ENCODE data around the gene JPH4. TPM values are rescaled to one million over a fixed set of nuclear protein-coding genes. Genes with fewer than 3 reads are reported as not detected.
"Not testable (repeated sequence)": the region's sequence is repeated elsewhere in the genome, so short reads cannot be mapped to it uniquely, and the experiment has no call there.

The JPH4 gene
- total and polyA plus RNA-seq, 3 donors from 2014 or later: 3.4 to 3.9 (median 3.6) TPM

- Histone ChIP-seq H3K36me3 (ENCODE audit: low read depth, missing control alignments) (no peaks in the 10 kb centered on the region), H3K4me1 (no peaks in the 10 kb centered on the region), H3K9me3 (no peaks in the 10 kb centered on the region), H3K27ac (no peak overlapping the region), H3K27me3 (no peaks in the 10 kb centered on the region), H3K4me3 (no peak overlapping the region)
- no peak for DNase-seq
- intact Hi-C loops (cut with DNase I; ENCODE audit: low total_unique reads): no loop called here
- WGBS, 2 donors: 75 to 85% methylated on average over 10 of the region's 10 CpGs
- TF ChIP-seq POLR2A (IDR thresholded peaks at IDR 0.05) (no peak), CTCF (IDR thresholded peaks at IDR 0.05) (no peak)
These were observed 40.4 kb downstream of the JPH4 start for GRCh38 chr14:23538050-23538718.

- no peaks in the 10 kb centered on the region for H3K27me3 ChIP-seq
- TF ChIP-seq POLR2A (IDR thresholded peaks at IDR 0.05) (no peak), CTCF (IDR thresholded peaks at IDR 0.05) (no peak)
- no peaks in the 10 kb centered on the region for H3K36me3 ChIP-seq (ENCODE audit: low read depth, missing control alignments)
- H3K4me3 ChIP-seq: no peak overlapping the region
- intact Hi-C loops (cut with DNase I; ENCODE audit: low total_unique reads): no loop called here
- WGBS, 2 donors: 79% methylated on average over 13 of the region's 13 CpGs
- no peaks in the 10 kb centered on the region for H3K4me1 ChIP-seq
- no peak for DNase-seq
- H3K27ac ChIP-seq: no peak overlapping the region
- H3K9me3 ChIP-seq: no peaks in the 10 kb centered on the region
These were observed 41.1 kb downstream of the JPH4 start for GRCh38 chr14:23537351-23538049.

GRCh38 chr14:23536906-23537305 is 41.7 kb downstream of the JPH4 start:
- H3K27me3 ChIP-seq; intact Hi-C loops (cut with DNase I; ENCODE audit: low total_unique reads); H3K36me3 ChIP-seq (ENCODE audit: low read depth, missing control alignments); DNase-seq; H3K4me1 ChIP-seq; H3K27ac ChIP-seq; H3K9me3 ChIP-seq; H3K4me3 ChIP-seq: not testable (repeated sequence)
- 84 to 88% methylated on average over 6 of the region's 6 CpGs for WGBS, 2 donors

DNA sequence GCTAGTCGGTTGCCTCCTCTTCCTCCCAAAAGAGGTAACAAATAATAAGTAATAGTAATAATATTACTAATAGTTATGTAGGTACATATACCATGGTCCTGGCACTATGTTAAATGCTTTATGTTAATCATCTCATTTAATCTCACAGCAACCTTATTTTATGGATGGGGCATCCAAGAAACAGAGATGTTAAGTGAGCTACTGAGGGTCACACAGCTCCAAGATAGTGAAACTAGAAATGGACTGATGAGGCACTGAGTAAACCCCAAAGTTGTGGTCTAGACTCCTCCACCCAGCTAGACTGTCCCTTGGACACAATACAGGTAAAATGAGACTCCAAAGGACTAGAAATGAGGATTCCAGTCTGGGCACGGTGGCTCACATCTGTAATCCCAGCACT is 42.1 kb downstream of the JPH4 start:
- TF ChIP-seq CTCF (IDR thresholded peaks at IDR 0.05) (no peak), POLR2A (IDR thresholded peaks at IDR 0.05) (no peak)
- H3K36me3 ChIP-seq (ENCODE audit: low read depth, missing control alignments): no peaks in the 10 kb centered on the region
- H3K4me3 ChIP-seq: no peak overlapping the region
- H3K27ac ChIP-seq: no peak overlapping the region
- no peaks in the 10 kb centered on the region for H3K27me3 ChIP-seq
- DNase-seq: no peak
- H3K9me3 ChIP-seq: no peaks in the 10 kb centered on the region
- WGBS, 2 donors: 80 to 94% methylated on average over 2 of the region's 2 CpGs
- intact Hi-C loops (cut with DNase I; ENCODE audit: low total_unique reads): no loop called here
- H3K4me1 ChIP-seq: no peaks in the 10 kb centered on the region

DNA sequence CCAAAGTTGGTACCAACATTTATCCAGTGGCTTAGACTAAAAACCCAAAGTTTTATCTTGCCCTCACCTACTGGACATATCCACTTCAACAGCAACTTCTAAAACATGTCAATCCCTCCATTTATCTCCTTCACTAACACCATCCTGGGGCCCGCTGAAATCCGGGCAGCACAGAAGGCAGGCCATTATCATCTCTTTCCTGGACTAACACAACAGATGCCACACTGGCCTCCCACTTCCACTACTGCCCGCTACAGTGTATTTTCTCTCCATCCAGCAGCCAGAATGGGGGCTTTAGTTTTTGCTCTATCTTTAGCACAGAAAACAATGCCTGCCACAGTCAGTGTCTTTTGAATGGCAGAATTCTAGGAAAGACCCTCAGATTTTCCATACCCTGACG is 42.6 kb downstream of the JPH4 start:
- TF ChIP-seq POLR2A (IDR thresholded peaks at IDR 0.05) (no peak), CTCF (IDR thresholded peaks at IDR 0.05) (no peak)
- WGBS, 2 donors: 89 to 91% methylated on average over 4 of the region's 4 CpGs
- Histone ChIP-seq H3K9me3 (no peaks in the 10 kb centered on the region), H3K27me3 (no peaks in the 10 kb centered on the region), H3K4me3 (no peak overlapping the region), H3K4me1 (no peaks in the 10 kb centered on the region), H3K36me3 (ENCODE audit: low read depth, missing control alignments) (no peaks in the 10 kb centered on the region), H3K27ac (no peak overlapping the region)
- DNase-seq: no peak
- intact Hi-C loops (cut with DNase I; ENCODE audit: low total_unique reads): no loop called here
